NCI-H345 (cell line): ENCODE data around the gene FMNL2.

Experiments used
- DNase-seq: peaks from one replicate; lab custom pipeline; 2025; lab: John Stamatoyannopoulos, UW

Gene FMNL2

DNA sequence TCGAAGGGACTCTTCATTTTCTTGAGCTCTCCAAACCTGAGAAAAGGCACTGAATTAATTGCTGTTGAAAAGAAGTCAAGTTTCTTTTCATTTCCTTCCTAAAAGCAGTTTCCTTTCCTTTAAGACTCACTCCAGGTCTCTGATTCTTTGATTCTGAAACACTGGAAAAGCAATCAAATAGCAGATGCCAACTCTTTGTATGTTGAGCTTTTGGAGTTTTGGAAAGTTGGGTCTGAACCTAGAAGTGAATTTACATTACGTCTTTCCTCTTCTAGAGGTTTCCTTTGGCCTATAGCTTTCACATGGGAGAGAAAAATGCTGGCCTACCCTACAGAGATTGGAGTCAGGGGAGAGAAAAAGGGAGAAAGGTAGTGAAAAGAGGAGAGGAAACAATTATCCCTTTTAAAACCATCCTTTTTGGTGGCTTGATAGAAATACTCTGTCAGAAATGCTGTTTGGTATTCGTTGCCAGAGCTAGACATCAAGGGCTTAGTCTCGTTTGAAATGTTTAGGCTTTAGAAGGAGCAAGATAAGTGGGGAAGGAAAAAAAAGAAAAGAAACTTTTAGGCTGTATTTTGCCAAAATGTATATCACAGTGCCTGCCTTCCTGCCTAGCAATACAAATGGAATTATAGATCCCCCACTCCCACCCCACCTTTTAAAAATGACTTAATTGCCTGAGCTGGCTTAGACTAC is 194.6 kb downstream of the FMNL2 start:
- no peak for DNase-seq

DNA sequence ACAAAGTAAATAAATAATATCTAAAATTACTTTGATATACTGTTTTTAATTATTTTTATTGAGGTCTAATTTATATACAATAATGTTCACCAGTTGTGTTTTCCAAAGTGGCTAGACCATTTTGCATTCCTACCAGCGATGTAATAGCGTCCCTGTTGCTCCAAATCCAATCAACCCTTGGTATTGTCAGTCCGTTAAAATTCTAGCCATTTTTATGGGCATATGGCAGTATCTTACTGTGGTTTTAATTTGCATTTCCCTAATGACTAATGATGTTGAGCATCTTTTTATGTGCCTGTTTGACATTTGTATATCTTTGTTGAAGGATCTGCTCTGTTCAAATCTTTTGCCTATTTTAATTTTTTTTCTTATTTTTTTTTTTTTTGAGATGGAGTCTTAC is 197.3 kb downstream of the FMNL2 start:
- DNase-seq: no peak

DNA sequence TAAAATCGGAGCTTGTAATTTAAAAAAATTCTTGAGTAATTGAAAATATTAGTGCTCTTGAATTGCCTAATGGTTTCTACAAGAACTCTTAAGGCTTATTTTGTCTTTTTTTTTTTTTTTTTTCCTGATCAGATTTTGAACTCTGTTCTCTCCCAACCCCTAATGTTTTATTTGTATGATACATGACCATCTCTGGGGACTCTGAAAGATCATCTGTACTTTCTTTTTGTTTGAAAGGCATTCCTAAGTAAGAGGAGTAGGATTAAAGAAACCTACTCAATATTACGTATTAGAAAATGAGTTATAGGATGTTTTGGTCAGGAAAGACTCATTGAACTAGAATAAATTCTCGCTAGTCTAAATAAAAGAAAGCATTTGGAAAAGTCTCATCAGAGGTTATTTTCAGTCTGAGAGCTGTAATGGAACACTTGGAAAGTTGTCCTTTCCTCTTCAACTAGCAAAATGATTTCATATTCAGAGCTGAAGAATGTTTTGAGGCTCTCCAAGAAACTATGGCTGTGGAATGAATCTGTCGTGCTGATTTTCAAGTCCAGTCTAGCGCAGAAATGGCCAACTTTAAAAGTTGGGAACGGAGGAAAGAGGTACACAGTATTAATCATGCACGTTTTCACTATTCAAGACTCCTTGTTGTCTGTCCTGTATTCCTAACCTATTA is 199.6 kb downstream of the FMNL2 start:
- DNase-seq: no peak

DNA sequence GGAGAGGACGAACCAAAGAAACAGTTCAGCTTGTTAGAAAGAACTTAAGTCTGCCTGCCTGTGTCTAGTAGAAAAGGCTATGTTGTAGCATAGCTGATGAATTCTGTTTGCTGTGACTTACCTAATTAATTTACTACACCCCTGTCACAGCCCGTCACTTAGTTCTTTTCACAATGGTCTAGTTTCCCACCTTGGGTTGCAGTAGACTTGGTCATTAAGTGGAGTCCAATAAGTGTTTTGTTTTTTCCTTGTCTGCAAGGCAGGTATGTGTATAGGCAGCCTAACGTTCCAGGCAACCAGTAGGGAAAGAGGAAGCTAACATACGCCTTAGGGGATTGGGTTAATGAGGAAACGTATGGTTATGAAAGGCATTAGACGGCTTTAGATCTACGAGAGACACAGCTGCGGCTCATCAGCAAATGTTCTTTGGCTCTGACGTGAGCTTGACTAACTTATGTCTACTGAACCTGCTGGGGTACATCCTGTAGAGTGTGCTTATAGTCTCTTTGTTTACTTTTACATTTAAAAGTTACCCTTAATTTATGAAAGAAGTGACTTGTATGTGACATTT is 202.2 kb downstream of the FMNL2 start:
- no peak for DNase-seq

DNA sequence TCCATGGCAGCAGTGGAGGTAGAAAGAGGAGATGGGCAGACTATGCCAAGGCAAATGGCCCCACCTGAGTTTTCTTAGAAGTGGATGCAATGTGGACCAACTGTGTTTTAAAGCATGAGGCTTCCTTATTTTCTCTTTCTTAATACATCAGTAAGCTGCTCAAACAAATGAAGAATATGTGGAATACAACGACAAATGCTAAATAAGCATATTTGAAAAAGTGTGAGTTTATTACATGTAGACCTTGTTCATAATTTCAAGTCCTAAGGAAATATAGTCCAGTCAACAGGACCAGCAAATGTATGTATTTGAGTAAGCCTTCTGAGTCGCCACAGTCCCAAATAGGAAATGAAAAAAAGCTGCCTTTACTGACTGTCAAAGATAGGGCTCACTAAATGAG is 204.4 kb downstream of the FMNL2 start:
- DNase-seq: no peak

DNA sequence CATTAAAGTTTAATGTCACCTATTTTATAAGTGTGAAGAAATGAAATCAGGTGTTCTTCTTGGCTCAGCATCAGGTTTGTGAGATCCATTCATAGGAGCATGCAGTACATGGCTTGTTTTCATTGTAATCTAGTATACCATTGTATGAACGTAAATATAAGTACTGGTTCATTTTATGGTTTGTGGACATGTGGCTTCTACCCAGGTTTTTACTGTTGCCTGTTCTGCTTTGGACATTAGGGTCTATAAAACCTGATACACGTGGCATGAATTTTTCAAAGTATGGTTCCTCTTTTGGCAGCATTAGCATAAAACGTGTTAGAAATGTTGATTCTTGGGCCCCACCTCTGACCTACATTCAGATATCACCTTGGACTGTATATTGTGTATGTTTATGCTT is 206.7 kb downstream of the FMNL2 start:
- DNase-seq: no peak

DNA sequence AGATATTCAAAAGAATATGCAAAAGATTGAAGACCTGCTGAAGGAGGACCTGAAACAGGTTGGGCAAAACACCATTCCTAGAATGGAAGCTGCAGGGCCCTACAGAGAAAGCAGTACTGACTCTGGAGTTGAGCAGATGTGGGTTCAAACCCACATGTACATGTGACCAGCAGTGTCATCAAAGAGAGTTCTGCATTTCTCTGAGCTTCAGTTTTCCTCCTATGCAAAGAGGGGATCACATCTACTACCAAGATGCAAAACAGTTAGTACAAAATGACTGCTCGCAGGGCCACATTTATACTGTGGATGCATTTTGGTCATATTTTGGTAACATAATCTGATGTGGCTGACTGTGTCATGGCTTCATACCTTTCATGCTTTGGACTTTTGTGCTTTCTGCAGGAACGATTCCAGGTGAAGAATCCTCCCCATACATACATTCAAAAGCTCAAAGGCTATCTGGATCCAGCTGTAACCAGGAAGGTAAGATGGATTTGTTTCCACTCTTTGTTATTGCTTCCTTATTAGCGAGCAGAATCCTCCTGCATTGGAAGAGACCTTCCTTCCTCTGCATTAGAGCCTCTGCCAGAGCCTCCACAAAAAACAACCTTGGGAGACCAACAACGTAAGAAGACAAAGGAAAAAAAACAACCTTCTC is 207.5 kb downstream of the FMNL2 start:
- no peak for DNase-seq

DNA sequence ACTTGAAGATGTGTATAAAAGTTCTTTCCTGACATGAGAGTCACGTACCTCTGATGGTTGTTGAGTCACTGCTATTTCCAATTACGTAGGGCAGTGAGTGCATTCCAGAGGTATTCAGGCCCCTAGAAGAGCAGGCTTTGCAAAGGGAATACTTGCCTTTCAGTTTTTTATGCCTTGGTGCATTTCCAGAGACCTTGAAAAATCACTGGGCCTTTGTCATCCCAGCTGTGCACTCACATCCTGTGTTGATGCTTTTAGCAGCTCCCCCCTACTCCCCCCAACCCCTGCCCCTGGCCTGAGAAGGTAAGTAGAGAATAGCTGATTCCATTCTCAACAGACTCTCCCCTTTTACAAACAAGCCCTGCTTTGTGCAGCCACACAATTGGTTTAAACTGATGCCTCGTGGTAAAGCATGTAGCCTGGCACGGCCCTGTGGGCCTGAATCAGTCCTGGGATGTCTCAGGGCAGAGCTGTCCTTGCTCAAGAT is 208.1 kb downstream of the FMNL2 start:
- no peak for DNase-seq

DNA sequence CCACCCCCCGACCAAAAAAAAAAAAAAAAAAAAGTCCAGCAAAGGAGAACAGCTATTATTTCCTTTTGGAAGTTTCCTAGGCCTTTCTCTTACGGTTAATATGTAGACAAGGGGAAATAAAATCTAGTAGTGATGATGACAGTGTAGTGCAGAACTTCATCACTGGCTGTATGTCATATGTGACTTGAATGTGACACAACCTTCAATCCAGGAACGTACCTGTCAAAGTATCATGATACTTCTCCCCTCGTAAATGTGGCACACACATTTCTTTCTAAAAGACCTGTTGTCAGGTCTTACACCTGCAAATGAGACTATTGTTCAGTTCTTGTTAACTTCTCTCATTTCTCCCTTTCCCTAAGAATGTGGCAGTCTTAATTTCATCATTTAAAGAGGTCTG is 208.7 kb downstream of the FMNL2 start:
- no peak for DNase-seq

DNA sequence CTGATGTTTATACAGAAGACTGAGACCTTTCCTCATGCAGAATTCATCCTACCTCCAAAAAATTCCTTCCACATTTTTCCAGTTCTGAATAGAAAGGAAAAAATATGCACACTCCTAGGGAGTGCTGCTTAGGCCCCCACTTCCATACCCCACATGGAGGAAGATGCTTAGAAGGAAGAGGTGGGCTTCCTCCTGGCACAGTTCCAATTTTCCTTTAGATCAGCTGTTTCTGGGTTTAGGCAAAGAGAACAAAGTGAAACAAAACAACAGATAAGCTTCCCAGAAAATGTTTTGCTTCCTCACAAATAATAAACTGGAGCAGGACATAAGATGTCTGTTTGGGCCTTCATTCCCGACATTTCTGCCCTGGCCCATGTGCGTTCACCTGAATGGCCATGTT is 209.7 kb downstream of the FMNL2 start:
- no peak for DNase-seq

DNA sequence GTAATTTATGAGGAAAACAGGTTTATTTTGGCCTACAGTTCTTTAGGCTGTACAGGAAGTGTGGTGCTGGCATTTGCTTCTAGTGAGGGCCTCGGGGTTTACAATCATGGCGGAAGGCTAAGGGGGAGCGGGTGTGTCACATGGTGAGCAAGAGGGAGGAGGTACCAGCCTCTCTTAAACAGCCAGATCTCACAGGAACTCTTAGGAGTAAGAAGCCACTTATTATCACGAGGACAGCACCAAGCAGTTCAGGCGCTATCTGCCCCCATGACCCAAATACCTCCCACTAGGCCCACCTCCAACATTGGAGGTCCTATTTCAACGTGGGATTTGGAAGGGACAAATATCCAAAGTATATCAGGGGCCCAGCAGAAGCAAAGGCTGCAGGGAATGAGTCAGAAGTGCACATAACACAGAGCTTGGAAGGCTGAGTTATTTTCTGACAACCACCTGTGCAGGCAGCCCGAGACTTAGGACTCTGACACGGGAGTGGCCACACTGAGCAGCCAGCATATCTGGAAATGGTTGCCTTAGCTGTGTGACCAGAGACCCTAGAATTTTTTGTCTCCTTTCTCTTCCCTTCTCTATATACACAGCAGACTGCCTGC is 211.4 kb downstream of the FMNL2 start:
- DNase-seq: no peak

DNA sequence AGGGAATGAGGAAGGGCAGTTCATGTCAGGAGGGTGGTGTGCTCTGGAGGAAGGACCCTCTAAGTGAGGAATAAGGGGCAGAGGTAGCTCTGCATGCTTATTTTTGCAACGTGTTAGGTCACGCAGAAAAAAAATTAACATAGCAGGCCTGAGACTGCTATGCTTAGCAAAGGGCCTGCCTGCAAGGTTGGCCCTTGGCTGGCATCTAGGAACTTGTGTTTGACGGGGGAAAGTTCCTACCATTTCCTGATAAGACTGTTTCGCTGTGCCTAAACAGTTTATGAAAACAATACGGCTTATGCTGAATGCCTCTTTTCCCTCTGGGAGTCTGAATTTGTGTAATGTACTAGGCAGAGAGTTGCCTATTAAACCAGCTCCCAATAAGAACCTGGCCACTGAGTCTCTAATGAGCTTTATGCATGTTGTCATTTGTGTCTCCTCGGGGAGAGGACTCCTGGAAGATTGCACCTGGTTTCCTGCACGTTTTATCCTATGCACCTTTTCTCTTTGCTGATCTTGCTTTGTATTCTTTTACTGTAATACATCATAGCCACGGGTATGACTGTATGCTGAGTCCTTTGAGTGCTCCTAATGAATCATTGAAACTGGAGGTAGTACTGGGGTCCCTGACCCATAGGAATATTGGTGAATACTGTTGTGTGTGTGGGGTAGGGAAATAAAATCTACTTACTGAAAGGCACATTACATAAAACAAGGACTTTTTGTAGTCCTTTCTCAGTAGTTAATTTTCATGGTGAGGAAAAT is 213.3 kb downstream of the FMNL2 start:
- DNase-seq: no peak

DNA sequence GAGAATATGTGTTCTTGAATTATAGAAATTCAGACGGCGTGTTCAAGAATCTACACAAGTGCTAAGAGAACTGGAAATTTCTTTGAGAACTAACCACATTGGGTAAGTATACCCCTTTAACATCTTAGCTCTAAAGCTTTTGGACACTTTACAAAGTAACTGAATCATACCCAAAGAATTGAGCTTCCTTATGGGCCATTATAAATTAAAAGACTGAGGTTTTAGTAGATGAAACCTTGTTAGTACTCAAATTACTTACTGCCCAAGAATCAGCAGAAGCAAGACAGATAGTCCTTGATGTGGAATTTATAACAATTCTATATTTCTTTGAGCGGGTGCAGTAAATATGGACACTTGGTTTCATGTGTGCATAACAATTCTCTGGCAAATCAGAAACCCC is 214.0 kb downstream of the FMNL2 start:
- DNase-seq: no peak

DNA sequence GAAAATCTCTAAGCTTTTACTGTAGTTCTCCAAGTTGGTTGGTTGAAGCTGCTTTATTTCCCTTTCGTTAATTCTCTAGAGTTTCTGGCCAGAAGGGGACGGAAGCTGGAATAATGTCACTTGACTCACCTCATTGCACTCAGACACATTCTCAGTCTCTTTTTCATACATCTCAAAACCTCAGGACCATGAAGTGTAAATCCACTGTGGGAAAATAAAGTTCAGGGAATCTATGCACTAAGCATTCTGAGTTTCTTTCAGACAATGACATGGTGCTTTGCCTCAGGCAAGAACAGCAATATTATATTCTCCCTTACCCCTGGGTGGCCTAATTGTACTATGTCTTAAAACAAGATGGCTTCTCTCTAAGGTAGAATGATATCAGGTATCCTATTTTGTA is 214.4 kb downstream of the FMNL2 start:
- no peak for DNase-seq

DNA sequence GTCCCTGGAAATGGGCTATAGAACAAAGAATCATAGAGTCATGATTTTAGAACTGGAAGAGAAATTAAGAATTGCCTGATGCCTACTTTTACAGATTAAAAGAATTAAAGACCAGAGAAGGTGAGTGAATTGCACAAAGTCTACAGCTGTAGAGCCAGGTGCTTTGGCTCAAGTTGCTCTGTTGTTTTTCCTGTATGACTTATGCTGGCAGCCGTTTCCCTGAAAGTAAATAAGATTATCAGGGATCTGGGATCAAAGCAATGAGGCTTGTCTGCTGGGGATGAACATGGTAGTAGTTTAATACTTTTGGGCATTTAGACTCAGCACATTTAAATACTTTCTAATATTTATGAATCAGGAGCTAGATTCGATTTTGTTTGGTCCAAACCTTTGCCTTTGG is 215.4 kb downstream of the FMNL2 start:
- no peak for DNase-seq

DNA sequence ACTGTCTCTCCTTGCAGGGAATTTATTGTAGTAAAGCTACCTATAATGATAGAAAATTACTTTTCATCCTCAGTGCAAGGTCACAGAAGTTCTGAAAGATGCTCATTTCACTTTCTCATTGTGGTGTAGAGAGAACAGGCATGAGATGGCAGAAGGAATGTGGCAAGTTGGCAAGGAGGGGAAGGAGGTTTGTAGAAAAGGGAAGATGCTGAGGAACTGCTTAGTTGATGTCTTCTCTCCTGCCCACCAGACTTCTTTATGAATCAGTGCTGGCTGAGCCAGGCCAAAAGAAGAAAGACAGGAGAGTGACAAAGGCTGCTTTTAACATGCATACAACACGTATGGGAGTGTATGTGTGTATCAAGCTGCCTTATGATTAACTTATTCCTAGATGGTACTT is 217.9 kb downstream of the FMNL2 start:
- DNase-seq: no peak

DNA sequence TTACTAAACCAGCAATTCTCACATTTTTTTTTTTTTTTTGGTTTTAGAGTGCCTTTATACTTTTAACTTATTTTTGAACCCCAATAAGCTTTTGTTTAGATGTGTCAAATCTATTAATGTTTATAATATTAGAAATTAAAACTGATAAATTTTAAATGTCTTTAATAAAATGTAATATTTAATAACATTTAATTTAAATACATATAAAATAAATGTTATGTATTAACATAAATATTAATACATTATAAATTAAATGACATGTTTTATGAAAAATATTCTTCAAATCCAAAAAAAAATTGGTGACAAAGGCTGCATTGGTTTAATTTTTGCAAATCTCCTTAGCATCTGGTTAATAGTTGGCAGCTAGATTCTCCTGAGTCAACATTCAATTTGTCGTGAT is 218.5 kb downstream of the FMNL2 start:
- DNase-seq: no peak

DNA sequence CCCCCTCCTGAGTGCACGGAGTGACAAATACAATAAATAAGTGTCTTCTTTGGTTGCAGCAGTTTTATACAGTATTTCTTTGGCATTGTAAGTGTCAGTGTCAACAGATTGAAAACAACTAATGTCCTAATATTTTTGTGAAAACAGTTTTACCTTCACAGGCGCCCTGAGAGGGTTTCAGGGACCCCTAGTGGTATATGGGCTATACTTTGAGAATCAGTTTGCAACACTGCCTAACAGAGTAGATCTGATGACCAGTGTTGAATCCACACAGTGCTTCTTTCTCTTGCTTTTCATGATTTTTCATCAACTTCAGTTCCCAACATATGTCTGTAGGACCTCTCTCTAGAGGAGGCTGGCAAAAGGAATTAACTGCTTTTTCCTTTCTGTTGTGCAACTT is 220.1 kb downstream of the FMNL2 start:
- no peak for DNase-seq

DNA sequence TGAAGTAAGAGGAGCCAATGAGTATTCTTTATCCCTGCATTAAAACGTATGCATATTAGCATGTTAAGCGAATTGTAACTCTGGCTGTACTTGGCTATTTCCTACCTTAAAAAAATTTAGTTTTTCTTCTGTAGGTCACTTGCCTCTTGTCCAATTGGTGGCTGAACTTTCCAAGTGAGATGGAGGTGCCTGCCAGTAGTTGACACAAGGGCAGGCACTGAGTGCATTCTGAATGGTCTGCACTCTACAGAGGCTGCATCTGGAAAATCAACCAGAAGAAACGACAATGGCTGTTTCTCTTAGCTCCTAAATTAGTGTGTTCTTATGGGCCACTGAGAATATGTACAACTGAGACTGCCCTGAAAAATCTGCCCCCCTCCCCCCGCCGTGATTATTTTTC is 221.5 kb downstream of the FMNL2 start:
- no peak for DNase-seq

DNA sequence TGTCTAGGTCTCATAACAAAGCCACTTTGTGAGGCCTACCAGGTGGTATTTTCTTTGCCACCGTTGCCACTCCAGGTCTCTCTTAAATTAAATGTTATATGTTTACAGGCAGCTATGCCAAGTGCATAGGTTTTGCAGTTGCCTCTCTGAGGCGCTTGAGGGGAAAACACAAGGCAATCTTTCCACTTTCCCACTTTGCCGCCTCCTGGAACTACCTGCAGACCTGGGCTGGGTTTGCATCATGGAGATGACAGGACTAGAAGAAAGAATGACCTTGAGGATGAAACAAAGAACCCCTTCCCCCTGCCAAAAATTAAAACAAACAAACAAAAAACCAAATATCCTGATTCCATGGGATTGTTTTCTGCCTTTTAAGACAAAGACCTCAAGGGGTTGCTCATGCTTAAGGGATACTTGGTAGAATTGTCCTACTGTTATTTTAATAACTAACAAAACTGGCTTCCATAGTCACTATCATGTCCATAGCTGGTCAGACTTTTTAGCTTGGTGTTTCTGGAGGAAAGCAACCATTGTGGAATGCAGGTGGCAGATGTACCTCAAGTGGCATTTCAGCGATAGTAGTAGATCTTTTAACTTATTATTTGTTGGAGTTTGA is 222.4 kb downstream of the FMNL2 start:
- no peak for DNase-seq
